HepG2 (cell line): ENCODE data around the gene KXD1. TPM values are rescaled to one million over a fixed set of nuclear protein-coding genes. Genes with fewer than 3 reads are reported as not detected.

Experiments
- ARHGAP35 ChIP-seq: sonication (generic); formaldehyde crosslinking; IDR thresholded peaks from 2 replicates; pipeline ENCODE4 v1.9.0; 2022; ENCODE audit warnings: mild to moderate bottlenecking, inconsistent platforms, moderate library complexity, missing genetic modification reagents, borderline replicate concordance
- DPF2 ChIP-seq: sonication (generic); formaldehyde crosslinking; IDR thresholded peaks from 2 replicates; pipeline ENCODE4 v1.4.0; 2020; ENCODE audit warnings: mild to moderate bottlenecking, low read depth, missing genetic modification reagents, borderline replicate concordance
- FOXA3 ChIP-seq: IDR thresholded peaks from 2 replicates; pipeline ENCODE4 v1.6.1; 2016; ENCODE audit warnings: missing genetic modification reagents, missing compliant biosample characterization
- HES4 ChIP-seq: sonication (generic); formaldehyde crosslinking; IDR thresholded peaks from 2 replicates; pipeline ENCODE4 v1.9.0; 2021; ENCODE audit warnings: mild to moderate bottlenecking, missing genetic modification reagents, borderline replicate concordance
- PHF8 ChIP-seq: sonication (generic); formaldehyde crosslinking; IDR thresholded peaks from 2 replicates; pipeline ENCODE4 v1.5.0; 2020; ENCODE audit warnings: missing genetic modification reagents
- SALL1 ChIP-seq: sonication (generic); formaldehyde crosslinking; IDR thresholded peaks from 2 replicates; pipeline ENCODE4 v1.8.0; 2022; ENCODE audit warnings: mild to moderate bottlenecking, missing genetic modification reagents
- SP5 ChIP-seq: IDR thresholded peaks from 2 replicates; pipeline ENCODE4 v1.6.1; 2016; ENCODE audit warnings: low read depth, borderline replicate concordance
- ZNF256 ChIP-seq: sonication (generic); formaldehyde crosslinking; conservative IDR thresholded peaks from 2 replicates; pipeline ENCODE4 v1.4.0; 2020; ENCODE audit warnings: missing genetic modification reagents
- ZNF766 ChIP-seq: sonication (generic); formaldehyde crosslinking; IDR thresholded peaks from 2 replicates; pipeline ENCODE4 v1.5.0; 2020; ENCODE audit warnings: missing genetic modification reagents, borderline replicate concordance
- ZNF773 ChIP-seq: sonication (generic); formaldehyde crosslinking; IDR thresholded peaks from 2 replicates; pipeline ENCODE4 v1.4.0; 2020; ENCODE audit warnings: missing genetic modification reagents, borderline replicate concordance
- polyA plus RNA-seq, 8 experiments: library from polyadenylated mRNA; depleted of rRNA in 3 of 8; stranded (reverse) in 7 of 8; unstranded in 1 of 8; fragments of >200 nt; fragmentation: Illumina TruSeq in 4 of 8; extraction: Trizol in 4 of 8; gene quantifications; 2 replicates each; pipeline versions ENCODE4 v1.2.1 to v1.2.3, GENCODE V29; 2011 to 2016; ENCODE audit warnings: low read depth in 4 of 8, missing spikeins in 1 of 8, mixed read lengths in 1 of 8; ENCODE audit not compliant: insufficient read depth in 1 of 8
- total RNA-seq, 5 experiments: library from RNA; depleted of rRNA; stranded (reverse); fragments of >200 nt; fragmentation: Illumina TruSeq; extraction: Trizol; gene quantifications; 2 replicates each; pipeline ENCODE4 v1.2.3, GENCODE V29; 2016; ENCODE audit warnings: low read depth in 1 of 5
- TF ChIP-seq, protein P1 (sequence below): sonication (generic); formaldehyde crosslinking; IDR thresholded peaks from 2 replicates; pipeline ENCODE4 v1.4.0; 2020; ENCODE audit warnings: missing genetic modification reagents
- TF ChIP-seq, protein P2 (sequence below): sonication (generic); formaldehyde crosslinking; IDR thresholded peaks from 2 replicates; pipeline ENCODE4 v1.5.0; 2020; ENCODE audit warnings: mild to moderate bottlenecking, missing genetic modification reagents, borderline replicate concordance
- TF ChIP-seq, protein P3 (sequence below): sonication (generic); formaldehyde crosslinking; IDR thresholded peaks from 2 replicates; pipeline ENCODE4 v1.8.0; 2022; ENCODE audit warnings: missing genetic modification reagents, mild to moderate bottlenecking, borderline replicate concordance
- TF ChIP-seq, protein P4 (sequence below): sonication (generic); formaldehyde crosslinking; IDR thresholded peaks from 2 replicates; pipeline ENCODE4 v1.5.0; 2020; ENCODE audit warnings: missing genetic modification reagents

KXD1 gene
- total and polyA plus RNA-seq, 2 of the 13 experiments (the other 11 are each of a cell fraction or from before 2014, with no cell fraction given) = 44.6 to 143 TPM

DNA sequence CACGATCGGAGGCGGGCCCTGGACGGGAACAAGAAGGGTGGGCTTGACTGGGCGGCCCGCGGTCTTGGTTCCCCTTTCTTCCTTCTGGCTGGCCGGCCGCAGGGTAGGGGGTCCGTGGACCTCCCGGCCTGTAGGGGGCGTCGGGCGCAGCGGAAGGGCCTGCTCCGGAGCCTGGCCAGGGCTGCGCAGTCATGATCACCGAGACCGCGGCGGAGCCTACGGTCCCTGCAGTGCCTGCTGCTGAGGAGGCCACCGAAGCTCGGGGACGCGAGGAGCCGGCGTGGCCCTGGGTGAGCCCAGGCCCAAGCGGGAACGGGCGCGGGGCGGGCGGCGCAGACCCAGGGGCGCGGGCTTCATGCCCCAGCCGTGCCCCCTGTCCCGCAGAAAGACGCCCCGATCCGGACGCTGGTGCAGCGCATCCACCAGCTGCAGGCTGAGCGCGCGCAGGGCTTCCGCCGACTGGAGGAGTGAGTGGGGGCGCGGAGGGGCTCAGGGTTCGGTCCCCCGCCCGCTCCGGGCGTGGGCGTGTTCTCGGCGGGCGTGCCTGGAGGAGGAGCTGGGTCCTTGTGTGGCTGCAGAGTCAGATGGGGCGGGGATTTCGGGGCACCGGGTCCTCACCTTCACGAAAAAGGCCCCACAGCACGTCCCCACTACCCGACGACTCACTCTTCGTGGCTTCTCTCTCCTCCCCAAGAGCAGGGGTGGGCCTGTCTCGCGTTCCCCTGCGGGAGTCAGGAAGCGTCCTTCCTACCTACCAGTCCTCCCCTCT, 31.1 kb downstream of the KXD1 start, which contains the start of gene REX1BD (continued):
- TF ChIP-seq, protein P1, sequence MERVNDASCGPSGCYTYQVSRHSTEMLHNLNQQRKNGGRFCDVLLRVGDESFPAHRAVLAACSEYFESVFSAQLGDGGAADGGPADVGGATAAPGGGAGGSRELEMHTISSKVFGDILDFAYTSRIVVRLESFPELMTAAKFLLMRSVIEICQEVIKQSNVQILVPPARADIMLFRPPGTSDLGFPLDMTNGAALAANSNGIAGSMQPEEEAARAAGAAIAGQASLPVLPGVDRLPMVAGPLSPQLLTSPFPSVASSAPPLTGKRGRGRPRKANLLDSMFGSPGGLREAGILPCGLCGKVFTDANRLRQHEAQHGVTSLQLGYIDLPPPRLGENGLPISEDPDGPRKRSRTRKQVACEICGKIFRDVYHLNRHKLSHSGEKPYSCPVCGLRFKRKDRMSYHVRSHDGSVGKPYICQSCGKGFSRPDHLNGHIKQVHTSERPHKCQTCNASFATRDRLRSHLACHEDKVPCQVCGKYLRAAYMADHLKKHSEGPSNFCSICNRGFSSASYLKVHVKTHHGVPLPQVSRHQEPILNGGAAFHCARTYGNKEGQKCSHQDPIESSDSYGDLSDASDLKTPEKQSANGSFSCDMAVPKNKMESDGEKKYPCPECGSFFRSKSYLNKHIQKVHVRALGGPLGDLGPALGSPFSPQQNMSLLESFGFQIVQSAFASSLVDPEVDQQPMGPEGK (CRISPR knock-in tag) = peak; percentile 99
- peak; percentile 66 for TF ChIP-seq SP5 (CRISPR knock-in tag)
- no peak for TF ChIP-seq HES4 (CRISPR knock-in tag)
- TF ChIP-seq ZNF773 (CRISPR knock-in tag) = 0 out of 2 replicates have a peak, but pooled peaks have one; percentile 46
- peak; percentile 77; the same call in 1 of the 2 replicates for TF ChIP-seq ARHGAP35 (CRISPR knock-in tag)
- TF ChIP-seq PHF8 (CRISPR knock-in tag) = peak; percentile 79
- TF ChIP-seq, protein P2, sequence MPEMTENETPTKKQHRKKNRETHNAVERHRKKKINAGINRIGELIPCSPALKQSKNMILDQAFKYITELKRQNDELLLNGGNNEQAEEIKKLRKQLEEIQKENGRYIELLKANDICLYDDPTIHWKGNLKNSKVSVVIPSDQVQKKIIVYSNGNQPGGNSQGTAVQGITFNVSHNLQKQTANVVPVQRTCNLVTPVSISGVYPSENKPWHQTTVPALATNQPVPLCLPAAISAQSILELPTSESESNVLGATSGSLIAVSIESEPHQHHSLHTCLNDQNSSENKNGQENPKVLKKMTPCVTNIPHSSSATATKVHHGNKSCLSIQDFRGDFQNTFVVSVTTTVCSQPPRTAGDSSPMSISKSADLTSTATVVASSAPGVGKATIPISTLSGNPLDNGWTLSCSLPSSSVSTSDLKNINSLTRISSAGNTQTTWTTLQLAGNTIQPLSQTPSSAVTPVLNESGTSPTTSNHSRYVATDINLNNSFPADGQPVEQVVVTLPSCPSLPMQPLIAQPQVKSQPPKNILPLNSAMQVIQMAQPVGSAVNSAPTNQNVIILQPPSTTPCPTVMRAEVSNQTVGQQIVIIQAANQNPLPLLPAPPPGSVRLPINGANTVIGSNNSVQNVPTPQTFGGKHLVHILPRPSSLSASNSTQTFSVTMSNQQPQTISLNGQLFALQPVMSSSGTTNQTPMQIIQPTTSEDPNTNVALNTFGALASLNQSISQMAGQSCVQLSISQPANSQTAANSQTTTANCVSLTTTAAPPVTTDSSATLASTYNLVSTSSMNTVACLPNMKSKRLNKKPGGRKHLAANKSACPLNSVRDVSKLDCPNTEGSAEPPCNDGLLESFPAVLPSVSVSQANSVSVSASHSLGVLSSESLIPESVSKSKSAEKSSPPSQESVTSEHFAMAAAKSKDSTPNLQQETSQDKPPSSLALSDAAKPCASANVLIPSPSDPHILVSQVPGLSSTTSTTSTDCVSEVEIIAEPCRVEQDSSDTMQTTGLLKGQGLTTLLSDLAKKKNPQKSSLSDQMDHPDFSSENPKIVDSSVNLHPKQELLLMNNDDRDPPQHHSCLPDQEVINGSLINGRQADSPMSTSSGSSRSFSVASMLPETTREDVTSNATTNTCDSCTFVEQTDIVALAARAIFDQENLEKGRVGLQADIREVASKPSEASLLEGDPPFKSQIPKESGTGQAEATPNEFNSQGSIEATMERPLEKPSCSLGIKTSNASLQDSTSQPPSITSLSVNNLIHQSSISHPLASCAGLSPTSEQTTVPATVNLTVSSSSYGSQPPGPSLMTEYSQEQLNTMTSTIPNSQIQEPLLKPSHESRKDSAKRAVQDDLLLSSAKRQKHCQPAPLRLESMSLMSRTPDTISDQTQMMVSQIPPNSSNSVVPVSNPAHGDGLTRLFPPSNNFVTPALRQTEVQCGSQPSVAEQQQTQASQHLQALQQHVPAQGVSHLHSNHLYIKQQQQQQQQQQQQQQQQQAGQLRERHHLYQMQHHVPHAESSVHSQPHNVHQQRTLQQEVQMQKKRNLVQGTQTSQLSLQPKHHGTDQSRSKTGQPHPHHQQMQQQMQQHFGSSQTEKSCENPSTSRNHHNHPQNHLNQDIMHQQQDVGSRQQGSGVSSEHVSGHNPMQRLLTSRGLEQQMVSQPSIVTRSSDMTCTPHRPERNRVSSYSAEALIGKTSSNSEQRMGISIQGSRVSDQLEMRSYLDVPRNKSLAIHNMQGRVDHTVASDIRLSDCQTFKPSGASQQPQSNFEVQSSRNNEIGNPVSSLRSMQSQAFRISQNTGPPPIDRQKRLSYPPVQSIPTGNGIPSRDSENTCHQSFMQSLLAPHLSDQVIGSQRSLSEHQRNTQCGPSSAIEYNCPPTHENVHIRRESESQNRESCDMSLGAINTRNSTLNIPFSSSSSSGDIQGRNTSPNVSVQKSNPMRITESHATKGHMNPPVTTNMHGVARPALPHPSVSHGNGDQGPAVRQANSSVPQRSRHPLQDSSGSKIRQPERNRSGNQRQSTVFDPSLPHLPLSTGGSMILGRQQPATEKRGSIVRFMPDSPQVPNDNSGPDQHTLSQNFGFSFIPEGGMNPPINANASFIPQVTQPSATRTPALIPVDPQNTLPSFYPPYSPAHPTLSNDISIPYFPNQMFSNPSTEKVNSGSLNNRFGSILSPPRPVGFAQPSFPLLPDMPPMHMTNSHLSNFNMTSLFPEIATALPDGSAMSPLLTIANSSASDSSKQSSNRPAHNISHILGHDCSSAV (CRISPR knock-in tag) = 0 out of 2 replicates have a peak, but pooled peaks have one; percentile 3
- peak; percentile 59 for TF ChIP-seq SALL1
- TF ChIP-seq, protein P3, sequence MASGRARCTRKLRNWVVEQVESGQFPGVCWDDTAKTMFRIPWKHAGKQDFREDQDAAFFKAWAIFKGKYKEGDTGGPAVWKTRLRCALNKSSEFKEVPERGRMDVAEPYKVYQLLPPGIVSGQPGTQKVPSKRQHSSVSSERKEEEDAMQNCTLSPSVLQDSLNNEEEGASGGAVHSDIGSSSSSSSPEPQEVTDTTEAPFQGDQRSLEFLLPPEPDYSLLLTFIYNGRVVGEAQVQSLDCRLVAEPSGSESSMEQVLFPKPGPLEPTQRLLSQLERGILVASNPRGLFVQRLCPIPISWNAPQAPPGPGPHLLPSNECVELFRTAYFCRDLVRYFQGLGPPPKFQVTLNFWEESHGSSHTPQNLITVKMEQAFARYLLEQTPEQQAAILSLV (CRISPR knock-in tag) = no peak; the same call in 1 of the 2 replicates
- TF ChIP-seq FOXA3 (CRISPR knock-in tag) = peak; percentile 63; the same call in 1 of the 2 replicates
- TF ChIP-seq ZNF766 (CRISPR knock-in tag) = peak; percentile 86
- TF ChIP-seq, protein P4, sequence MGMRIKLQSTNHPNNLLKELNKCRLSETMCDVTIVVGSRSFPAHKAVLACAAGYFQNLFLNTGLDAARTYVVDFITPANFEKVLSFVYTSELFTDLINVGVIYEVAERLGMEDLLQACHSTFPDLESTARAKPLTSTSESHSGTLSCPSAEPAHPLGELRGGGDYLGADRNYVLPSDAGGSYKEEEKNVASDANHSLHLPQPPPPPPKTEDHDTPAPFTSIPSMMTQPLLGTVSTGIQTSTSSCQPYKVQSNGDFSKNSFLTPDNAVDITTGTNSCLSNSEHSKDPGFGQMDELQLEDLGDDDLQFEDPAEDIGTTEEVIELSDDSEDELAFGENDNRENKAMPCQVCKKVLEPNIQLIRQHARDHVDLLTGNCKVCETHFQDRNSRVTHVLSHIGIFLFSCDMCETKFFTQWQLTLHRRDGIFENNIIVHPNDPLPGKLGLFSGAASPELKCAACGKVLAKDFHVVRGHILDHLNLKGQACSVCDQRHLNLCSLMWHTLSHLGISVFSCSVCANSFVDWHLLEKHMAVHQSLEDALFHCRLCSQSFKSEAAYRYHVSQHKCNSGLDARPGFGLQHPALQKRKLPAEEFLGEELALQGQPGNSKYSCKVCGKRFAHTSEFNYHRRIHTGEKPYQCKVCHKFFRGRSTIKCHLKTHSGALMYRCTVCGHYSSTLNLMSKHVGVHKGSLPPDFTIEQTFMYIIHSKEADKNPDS (CRISPR knock-in tag) = no peak
- no peak; the same call in 1 of the 2 replicates for TF ChIP-seq ZNF256 (CRISPR knock-in tag)
- TF ChIP-seq DPF2 (CRISPR knock-in tag) = peak; percentile 22; the same call in 1 of the 2 replicates
